K562 (cell line): ENCODE results near the gene BPI. TPM values are rescaled to one million over a fixed set of nuclear protein-coding genes. Genes with fewer than 3 reads are reported as not detected.

Source experiments
- ATF1 ChIP-seq, 2 experiments: fragments of 450-650 bp in 1 of 2; IDR thresholded peaks; 2 replicates each; pipeline ENCODE4 v1.6.1; 2016; ENCODE audit warnings: missing compliant biosample characterization in 1 of 2, missing genetic modification characterization in 1 of 2
- BCL6 ChIP-seq: fragments of 250-450 bp; sonication (Bioruptor Pico); IDR thresholded peaks from 2 replicates; pipeline ENCODE4 v1.4.0; 2020
- CHD1 ChIP-seq: fragments of 200-600 bp; sonication (generic); IDR thresholded peaks from one replicate; pipeline ENCODE4 v1.6.1; 2012; ENCODE audit warnings: mild to moderate bottlenecking, moderate library complexity, low read length, inconsistent platforms
- CXXC5 ChIP-seq: fragments of 250-450 bp; sonication (Bioruptor Pico); IDR thresholded peaks from 2 replicates; pipeline ENCODE4 v1.8.0; 2022; ENCODE audit warnings: inconsistent platforms, mild to moderate bottlenecking, moderate library complexity
- GABPB1 ChIP-seq: sonication (generic); formaldehyde crosslinking; IDR thresholded peaks from 2 replicates; pipeline ENCODE4 v1.8.0; 2022; ENCODE audit warnings: mild to moderate bottlenecking, missing genetic modification reagents
- ZNF395 ChIP-seq: fragments of 200-800 bp; sonication (Bioruptor generic); IDR thresholded peaks from 2 replicates; pipeline ENCODE4 v1.6.1; 2017; ENCODE audit warnings: missing genetic modification characterization, missing compliant biosample characterization
- polyA plus RNA-seq, 8 experiments: library from polyadenylated mRNA; depleted of rRNA in 4 of 8; stranded (reverse) in 5 of 8; unstranded in 3 of 8; fragments of >200 nt; fragmentation: Nextera tagmentation in 2 of 8; fragmentation: Illumina TruSeq in 1 of 8; extraction: Ambion mirVana in 2 of 8; extraction: Trizol in 1 of 8; gene quantifications; 2 replicates each; pipeline versions ENCODE4 v1.2.1 to v1.2.3, GENCODE V29; 2011 to 2014; ENCODE audit warnings: inconsistent platforms in 1 of 8, missing spikeins in 1 of 8
- total RNA-seq, 7 experiments: library from RNA; depleted of rRNA in 6 of 7; stranded (reverse); fragments of >200 nt in 6 of 7; fragmentation: Illumina TruSeq in 2 of 7; extraction: Trizol in 2 of 7; gene quantifications; 2 replicates each; pipeline versions ENCODE4 v1.2.1 to v1.2.3, GENCODE V29; 2011 to 2021; ENCODE audit warnings: low replicate concordance in 1 of 7
- TF ChIP-seq, protein P1 (sequence below), 2 experiments: fragments of 450-650 bp; formaldehyde crosslinking in 1 of 2; IDR thresholded peaks; 2 replicates each; pipeline versions ENCODE4 v1.4.0 to v1.6.1; 2014 to 2020; ENCODE audit warnings: mild to moderate bottlenecking in 2 of 2, borderline replicate concordance in 1 of 2, low read depth in 1 of 2
- TF ChIP-seq, protein P2 (sequence below): sonication (generic); formaldehyde crosslinking; IDR thresholded peaks from 2 replicates; pipeline ENCODE4 v1.8.0; 2022; ENCODE audit warnings: missing genetic modification reagents, mild to moderate bottlenecking, borderline replicate concordance

The BPI gene
- total and polyA plus RNA-seq, 9 of the 15 experiments (the other 6 are each of a cell fraction or from before 2014, with no cell fraction given), result not detected

DNA sequence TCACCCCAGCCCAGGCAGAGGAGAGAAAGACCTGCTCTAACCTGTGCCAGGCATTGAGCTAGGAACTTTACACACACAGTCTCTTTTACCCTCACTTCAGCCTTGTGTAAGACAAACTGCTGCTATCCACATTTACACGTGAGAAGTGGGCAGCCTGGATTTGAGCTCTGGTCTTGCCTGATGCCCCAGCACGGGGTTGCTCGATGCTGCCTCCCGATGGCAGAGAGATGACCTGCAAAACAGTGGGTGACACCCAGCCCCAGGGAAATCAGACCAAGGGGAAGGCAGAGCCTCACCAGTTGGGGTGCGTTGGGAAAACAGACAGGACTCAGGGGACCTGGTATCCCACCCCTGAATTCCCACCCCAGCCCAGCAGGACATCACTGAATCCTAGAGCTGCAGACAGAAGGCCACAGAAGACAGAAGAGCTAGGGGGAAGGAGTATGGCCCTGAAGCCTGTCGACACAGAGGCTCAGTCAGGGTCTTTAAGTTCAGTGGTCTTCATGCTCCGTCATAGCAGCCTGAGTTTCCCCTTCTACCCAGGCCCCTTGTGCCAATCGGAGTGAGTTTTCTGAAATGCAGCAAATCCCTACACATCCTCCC lies 990 bp downstream of the BPI start (continued):
- TF ChIP-seq, protein P1, sequence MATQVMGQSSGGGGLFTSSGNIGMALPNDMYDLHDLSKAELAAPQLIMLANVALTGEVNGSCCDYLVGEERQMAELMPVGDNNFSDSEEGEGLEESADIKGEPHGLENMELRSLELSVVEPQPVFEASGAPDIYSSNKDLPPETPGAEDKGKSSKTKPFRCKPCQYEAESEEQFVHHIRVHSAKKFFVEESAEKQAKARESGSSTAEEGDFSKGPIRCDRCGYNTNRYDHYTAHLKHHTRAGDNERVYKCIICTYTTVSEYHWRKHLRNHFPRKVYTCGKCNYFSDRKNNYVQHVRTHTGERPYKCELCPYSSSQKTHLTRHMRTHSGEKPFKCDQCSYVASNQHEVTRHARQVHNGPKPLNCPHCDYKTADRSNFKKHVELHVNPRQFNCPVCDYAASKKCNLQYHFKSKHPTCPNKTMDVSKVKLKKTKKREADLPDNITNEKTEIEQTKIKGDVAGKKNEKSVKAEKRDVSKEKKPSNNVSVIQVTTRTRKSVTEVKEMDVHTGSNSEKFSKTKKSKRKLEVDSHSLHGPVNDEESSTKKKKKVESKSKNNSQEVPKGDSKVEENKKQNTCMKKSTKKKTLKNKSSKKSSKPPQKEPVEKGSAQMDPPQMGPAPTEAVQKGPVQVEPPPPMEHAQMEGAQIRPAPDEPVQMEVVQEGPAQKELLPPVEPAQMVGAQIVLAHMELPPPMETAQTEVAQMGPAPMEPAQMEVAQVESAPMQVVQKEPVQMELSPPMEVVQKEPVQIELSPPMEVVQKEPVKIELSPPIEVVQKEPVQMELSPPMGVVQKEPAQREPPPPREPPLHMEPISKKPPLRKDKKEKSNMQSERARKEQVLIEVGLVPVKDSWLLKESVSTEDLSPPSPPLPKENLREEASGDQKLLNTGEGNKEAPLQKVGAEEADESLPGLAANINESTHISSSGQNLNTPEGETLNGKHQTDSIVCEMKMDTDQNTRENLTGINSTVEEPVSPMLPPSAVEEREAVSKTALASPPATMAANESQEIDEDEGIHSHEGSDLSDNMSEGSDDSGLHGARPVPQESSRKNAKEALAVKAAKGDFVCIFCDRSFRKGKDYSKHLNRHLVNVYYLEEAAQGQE (IDR thresholded peaks at IDR 0.05; ENCODE audit: borderline replicate concordance), result 0 out of 2 replicates have a peak, but pooled peaks have one; percentile 17
- TF ChIP-seq, protein P1 (CRISPR knock-in tag; IDR thresholded peaks at IDR 0.05; ENCODE audit: low read depth), result no peak
- no peak for TF ChIP-seq BCL6 (CRISPR knock-in tag)
- TF ChIP-seq CXXC5 (CRISPR knock-in tag), result no peak
- no peak for TF ChIP-seq ATF1 (CRISPR knock-in tag; IDR thresholded peaks at IDR 0.05)
- no peak for TF ChIP-seq ATF1 (tag; IDR thresholded peaks at IDR 0.05)
- no peak for TF ChIP-seq GABPB1 (CRISPR knock-in tag)
- no peak for TF ChIP-seq CHD1
- TF ChIP-seq, protein P2, sequence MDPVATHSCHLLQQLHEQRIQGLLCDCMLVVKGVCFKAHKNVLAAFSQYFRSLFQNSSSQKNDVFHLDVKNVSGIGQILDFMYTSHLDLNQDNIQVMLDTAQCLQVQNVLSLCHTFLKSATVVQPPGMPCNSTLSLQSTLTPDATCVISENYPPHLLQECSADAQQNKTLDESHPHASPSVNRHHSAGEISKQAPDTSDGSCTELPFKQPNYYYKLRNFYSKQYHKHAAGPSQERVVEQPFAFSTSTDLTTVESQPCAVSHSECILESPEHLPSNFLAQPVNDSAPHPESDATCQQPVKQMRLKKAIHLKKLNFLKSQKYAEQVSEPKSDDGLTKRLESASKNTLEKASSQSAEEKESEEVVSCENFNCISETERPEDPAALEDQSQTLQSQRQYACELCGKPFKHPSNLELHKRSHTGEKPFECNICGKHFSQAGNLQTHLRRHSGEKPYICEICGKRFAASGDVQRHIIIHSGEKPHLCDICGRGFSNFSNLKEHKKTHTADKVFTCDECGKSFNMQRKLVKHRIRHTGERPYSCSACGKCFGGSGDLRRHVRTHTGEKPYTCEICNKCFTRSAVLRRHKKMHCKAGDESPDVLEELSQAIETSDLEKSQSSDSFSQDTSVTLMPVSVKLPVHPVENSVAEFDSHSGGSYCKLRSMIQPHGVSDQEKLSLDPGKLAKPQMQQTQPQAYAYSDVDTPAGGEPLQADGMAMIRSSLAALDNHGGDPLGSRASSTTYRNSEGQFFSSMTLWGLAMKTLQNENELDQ (CRISPR knock-in tag), result no peak
- TF ChIP-seq ZNF395 (CRISPR knock-in tag), result no peak
